Thyroid gland (tissue), 4 donors: ENCODE results near the gene OTOG.

Experiments used
- CTCF ChIP-seq, 6 experiments: fragments of 200-600 bp in 3 of 6; fragments of 450-650 bp in 3 of 6; sonication (generic) in 3 of 6; IDR thresholded peaks; one replicate each; pipeline ENCODE4 v1.5.1; 2016 to 2019; ENCODE audit warnings: antibody characterized with exemption in 6 of 6, mild to moderate bottlenecking in 2 of 6, inconsistent platforms in 1 of 6, moderate library complexity in 1 of 6
- POLR2A ChIP-seq, 2 donors: fragments of 450-650 bp; IDR thresholded peaks; one replicate each; pipeline ENCODE4 v1.6.1; 2017; ENCODE audit warnings: antibody characterized with exemption in 2 of 2, mild to moderate bottlenecking in 2 of 2, moderate library complexity in 1 of 2

GRCh38 chr11:17602105-17603001 lies 55.3 kb downstream of the OTOG start:
- TF ChIP-seq CTCF (IDR thresholded peaks at IDR 0.05) (no peak), POLR2A (IDR thresholded peaks at IDR 0.05) (no peak)
